GM23338 (cell line): Measurements from ENCODE around the gene TMTC4. TPM values are rescaled to one million over a fixed set of nuclear protein-coding genes. Genes with fewer than 3 reads are reported as not detected.

Experiments
- ATAC-seq: fragments of 200-7000 bp; cut with Tn5 transposase; 3 replicates; pipeline ENCODE4 v1.9.1; 2020
- DNase-seq: peaks from one replicate; pipeline ENCODE4 v3.0.0-alpha.2; 2015; ENCODE audit warnings: low spot score
- H2AFZ ChIP-seq: fragments of 200-600 bp; sonication (generic); 2 replicates; pipeline ENCODE4 v1.8.0; 2016; ENCODE audit warnings: antibody characterized with exemption, mild to moderate bottlenecking, moderate library complexity
- H3F3A ChIP-seq: fragments of 200-600 bp; sonication (generic); replicated peaks from 2 replicates; pipeline ENCODE4 v1.8.0; 2017; ENCODE audit warnings: antibody characterized with exemption, mixed run types, low read depth
- H3K27ac ChIP-seq: fragments of 200-600 bp; sonication (generic); 2 replicates; pipeline ENCODE4 v1.6.1; 2016; ENCODE audit warnings: low read depth
- H3K27me3 ChIP-seq: fragments of 200-600 bp; sonication (generic); 2 replicates; pipeline ENCODE4 v1.8.0; 2016; ENCODE audit warnings: mild to moderate bottlenecking, mixed run types, moderate library complexity; ENCODE audit not compliant: insufficient read depth
- H3K36me3 ChIP-seq: fragments of 200-600 bp; sonication (generic); 2 replicates; pipeline ENCODE4 v1.8.0; 2016; ENCODE audit warnings: mild to moderate bottlenecking; ENCODE audit not compliant: insufficient read depth
- H3K4me1 ChIP-seq: fragments of 200-600 bp; sonication (generic); 2 replicates; pipeline ENCODE4 v1.8.0; 2016; ENCODE audit warnings: mild to moderate bottlenecking, moderate library complexity; ENCODE audit not compliant: insufficient read depth
- H3K4me2 ChIP-seq: fragments of 200-600 bp; sonication (generic); 2 replicates; pipeline ENCODE4 v1.7.1; 2017; ENCODE audit warnings: mixed run types
- H3K4me3 ChIP-seq: fragments of 200-600 bp; sonication (generic); 2 replicates; pipeline ENCODE4 v1.6.1; 2016; ENCODE audit warnings: mixed run types
- H3K79me2 ChIP-seq: fragments of 200-600 bp; sonication (generic); replicated peaks from 2 replicates; pipeline ENCODE4 v1.8.0; 2017; ENCODE audit warnings: mild to moderate bottlenecking; ENCODE audit not compliant: insufficient read depth
- H3K9me2 ChIP-seq: fragments of 200-600 bp; sonication (generic); 2 replicates; pipeline ENCODE4 v1.8.0; 2017; ENCODE audit not compliant: insufficient read depth
- H4K20me1 ChIP-seq: fragments of 200-600 bp; sonication (generic); replicated peaks from 2 replicates; pipeline ENCODE4 v1.8.0; 2017; ENCODE audit warnings: mild to moderate bottlenecking; ENCODE audit not compliant: insufficient read depth
- H3K27ac Mint-ChIP-seq: 2 replicates; pipeline ENCODE4 v1.8.0; 2020; ENCODE audit warnings: inconsistent platforms, mild to moderate bottlenecking, moderate library complexity, mixed read lengths
- H3K27me3 Mint-ChIP-seq: 3 replicates; pipeline ENCODE4 v1.8.0; 2022; ENCODE audit warnings: low read depth, mild to moderate bottlenecking, moderate library complexity, mixed read lengths, inconsistent platforms; ENCODE audit not compliant: insufficient read depth, poor library complexity
- H3K36me3 Mint-ChIP-seq: 3 replicates; pipeline ENCODE4 v1.8.0; 2021; ENCODE audit warnings: low read depth, mild to moderate bottlenecking, inconsistent platforms, moderate library complexity, mixed read lengths
- H3K4me1 Mint-ChIP-seq: 3 replicates; pipeline ENCODE4 v1.8.0; 2020; ENCODE audit warnings: mild to moderate bottlenecking, inconsistent platforms, mixed read lengths
- H3K4me3 Mint-ChIP-seq: 3 replicates; pipeline ENCODE4 v1.8.0; 2021; ENCODE audit warnings: moderate library complexity, mild to moderate bottlenecking, inconsistent platforms, mixed read lengths
- H3K9me3 Mint-ChIP-seq: 3 replicates; pipeline ENCODE4 v1.8.0; 2020; ENCODE audit warnings: moderate library complexity, mild to moderate bottlenecking, inconsistent platforms, mixed read lengths
- CREB1 ChIP-seq: fragments of 250-450 bp; sonication (Bioruptor Pico); IDR thresholded peaks from 2 replicates; pipeline ENCODE4 v1.5.0; 2020; ENCODE audit warnings: low read depth, mild to moderate bottlenecking, moderate library complexity
- CTCF ChIP-seq, 2 experiments: fragments of 200-600 bp in 1 of 2; sonication (generic) in 1 of 2; conservative IDR thresholded peaks; 2 replicates each; pipeline versions ENCODE4 v1.5.1 to v1.6.1; 2016 to 2017; ENCODE audit warnings: antibody characterized with exemption in 2 of 2, low read depth in 2 of 2, mild to moderate bottlenecking in 2 of 2, moderate library complexity in 1 of 2
- NANOG ChIP-seq: IDR thresholded peaks from 2 replicates; pipeline ENCODE4 v1.6.1; 2016; ENCODE audit warnings: antibody characterized with exemption, borderline replicate concordance
- REST ChIP-seq: IDR thresholded peaks from one replicate; pipeline ENCODE4 v1.6.1; 2018; ENCODE audit warnings: antibody characterized with exemption; ENCODE audit not compliant: unreplicated experiment
- STAT1 ChIP-seq: IDR thresholded peaks from one replicate; pipeline ENCODE4 v1.6.1; 2016; ENCODE audit warnings: antibody characterized with exemption; ENCODE audit not compliant: unreplicated experiment
- polyA plus RNA-seq: library from polyadenylated mRNA; unstranded; fragments of >200 nt; fragmentation: Nextera tagmentation; extraction: Ambion mirVana; gene quantifications from 2 replicates; pipeline ENCODE4 v1.2.1, GENCODE V29; 2016
- total RNA-seq: library from RNA; depleted of rRNA; stranded (reverse); fragments of >200 nt; shearing (Covaris generic); gene quantifications from 2 replicates; pipeline ENCODE4 v1.2.3, GENCODE V29; 2014

TMTC4 gene
- total and polyA plus RNA-seq, 2 experiments from 2014 or later: 21.9 to 50.0 TPM

GRCh38 chr13:100633461-100633860, 41.1 kb downstream of the TMTC4 start (continued):
- TF ChIP-seq CTCF (conservative IDR thresholded peaks at IDR 0.05; ENCODE audit: low read depth in 2 of 2): no peak

GRCh38 chr13:100630555-100630954, 44.0 kb downstream of the TMTC4 start:
- peak overlapping the region; percentile 36; the same call in 1 of the 2 replicates for H3K27ac Mint-ChIP-seq
- no peak overlapping the region for H2AFZ ChIP-seq
- H3K36me3 ChIP-seq: peaks cover 27% of the 10 kb centered on the region
- H3K27me3 ChIP-seq: no peaks in the 10 kb centered on the region
- H3K27ac ChIP-seq: no peak overlapping the region
- no peak overlapping the region for H3K4me3 Mint-ChIP-seq
- 0 out of 2 replicates have a peak, but pooled peaks cover 6% of the 10 kb centered on the region for H3F3A ChIP-seq
- DNase-seq (peak; percentile 44), ATAC-seq (peak; percentile 38)
- peaks cover 17% of the 10 kb centered on the region for H3K4me1 Mint-ChIP-seq
- H3K36me3 Mint-ChIP-seq: peaks cover 69% of the 10 kb centered on the region
- H3K79me2 ChIP-seq: no peaks in the 10 kb centered on the region
- 0 out of 2 replicates have a peak overlapping the region, but pooled peaks have one; percentile 0 for H3K4me2 ChIP-seq
- peaks cover 11% of the 10 kb centered on the region for H3K4me1 ChIP-seq
- no peaks in the 10 kb centered on the region for H3K9me2 ChIP-seq
- no peaks in the 10 kb centered on the region; the same call in 1 of the 2 replicates for H4K20me1 ChIP-seq
- H3K4me3 ChIP-seq: no peak overlapping the region
- no peaks in the 10 kb centered on the region for H3K9me3 Mint-ChIP-seq
- no peaks in the 10 kb centered on the region for H3K27me3 Mint-ChIP-seq
- TF ChIP-seq CREB1 (CRISPR knock-in tag): no peak
- TF ChIP-seq CTCF (conservative IDR thresholded peaks at IDR 0.05; ENCODE audit: low read depth in 2 of 2): peak in 1 of 2 experiments; percentile 17; a peak in 1 of 4 replicates
- TF ChIP-seq NANOG: no peak

- no peaks in the 10 kb centered on the region for H3F3A ChIP-seq
- peaks cover 25% of the 10 kb centered on the region for H3K4me1 Mint-ChIP-seq
- DNase-seq (no peak), ATAC-seq (no peak)
- no peak overlapping the region for H3K4me3 ChIP-seq
- H3K4me3 Mint-ChIP-seq: no peak overlapping the region
- 0 out of 3 replicates have a peak, but pooled peaks cover under 1% of the 10 kb centered on the region for H3K9me3 Mint-ChIP-seq
- H4K20me1 ChIP-seq: no peaks in the 10 kb centered on the region
- peaks cover 3% of the 10 kb centered on the region; the same call in 1 of the 2 replicates for H3K9me2 ChIP-seq
- no peaks in the 10 kb centered on the region for H3K27me3 ChIP-seq
- peaks cover 21% of the 10 kb centered on the region for H3K4me1 ChIP-seq
- no peaks in the 10 kb centered on the region for H3K79me2 ChIP-seq
- H3K36me3 Mint-ChIP-seq: peaks cover 80% of the 10 kb centered on the region
- H2AFZ ChIP-seq: no peak overlapping the region
- no peak overlapping the region; the same call in 1 of the 2 replicates for H3K27ac ChIP-seq
- no peak overlapping the region for H3K27ac Mint-ChIP-seq
- peaks cover 17% of the 10 kb centered on the region; the same call in 1 of the 2 replicates for H3K36me3 ChIP-seq
- no peaks in the 10 kb centered on the region for H3K27me3 Mint-ChIP-seq
- H3K4me2 ChIP-seq: no peak overlapping the region
- no peak for TF ChIP-seq STAT1
- TF ChIP-seq REST: no peak
- no peak for TF ChIP-seq NANOG
These were observed 47.5 kb downstream of the TMTC4 start for GRCh38 chr13:100627120-100627519.
